Heart left ventricle (tissue), 13 donors: Measurements from ENCODE around the gene MGAT5.

Source experiments
- CTCF ChIP-seq, 12 donors: fragments of 200-600 bp; sonication (generic) in 4 of 12; IDR thresholded peaks; one replicate each; pipeline versions ENCODE4 v1.5.0 to v1.8.0; 2018 to 2022; ENCODE audit warnings: antibody characterized with exemption in 12 of 12, mild to moderate bottlenecking in 5 of 12
- POLR2A ChIP-seq, 2 donors: fragments of 450-650 bp; IDR thresholded peaks; one replicate each; pipeline ENCODE4 v1.6.1; 2017; ENCODE audit warnings: antibody characterized with exemption in 2 of 2, mild to moderate bottlenecking in 2 of 2, moderate library complexity in 2 of 2
- donor health status: ischemic (EF 13 %, LVEDD 7.1; RV severe dilation, severe dysfunction).
- donor health status: DM: no; HTN: yes; CAD: no.
- donor health status: DM: no; HTN: no; CAD: no.
- donor health status: ischemic (EF 25% LVEDD 6.9; RV normal size, moderate dysfunction).
- donor health status: ischemic (EF 25% LVEDD 5.7; RV mildly dilated, moderate dysfunction).
- donor health status: ischemic (EF 35%, LVEDD 5.7; RV mildly dilated, moderate dysfunction).
- donor health status: nonischemic (EF 11% LVEDD 7.7; RV severe dilation, severe dysfunction).
- donor health status: DM: yes; HTN: yes; CAD: no.
- donor health status: PGD.
- donor health status: ischemic (EF 29% LVEDD 5.4; RV normal size, mild dysfunction).
- donor health status: nonischemic (EF 23%, LVEDD 6.1; RV moderate dilation, normal function).

GRCh38 chr2:134362740-134363139, 108.9 kb downstream of the MGAT5 start:
- no peak for TF ChIP-seq CTCF (IDR thresholded peaks at IDR 0.05)
- TF ChIP-seq POLR2A (IDR thresholded peaks at IDR 0.05): no peak
